GM12892 (cell line): ENCODE results near the gene PDCD4.

Experiments used
- POLR2A ChIP-seq: IDR thresholded peaks from 2 replicates; pipeline ENCODE4 v1.6.1; 2011; ENCODE audit warnings: low read depth, low read length, control low read depth
- POLR2AphosphoS5 ChIP-seq: IDR thresholded peaks from 2 replicates; pipeline ENCODE4 v1.6.1; 2011; ENCODE audit warnings: low read depth, low read length, control low read depth
- TAF1 ChIP-seq: IDR thresholded peaks from 2 replicates; pipeline ENCODE4 v1.6.1; 2011; ENCODE audit warnings: low read depth, mild to moderate bottlenecking, control low read depth, low read length, borderline replicate concordance

- TF ChIP-seq POLR2A: no peak
- TF ChIP-seq POLR2AphosphoS5: no peak
- no peak for TF ChIP-seq TAF1
Observed at GRCh38 chr10:110863361-110863760, 8.4 kb upstream of the PDCD4 start.
